Left lung (tissue), 10 donors: Measurements from ENCODE around the gene LDAH. TPM values are rescaled to one million over a fixed set of nuclear protein-coding genes. Genes with fewer than 3 reads are reported as not detected.

Experiments
- ATAC-seq: fragments of 200-7000 bp; cut with Tn5 transposase; one replicate; pipeline ENCODE4 v1.9.1; 2020; ENCODE audit warnings: moderate library complexity
- DNase-seq, 4 donors: peaks; one replicate each; pipeline ENCODE4 v3.0.0-alpha.2; 2013 to 2020
- H3K27ac ChIP-seq, 2 donors: fragments of 200-600 bp; sonication (generic) in 1 of 2; one replicate each; pipeline versions ENCODE4 v1.5.0 to v1.8.0; 2020 to 2021
- H3K27me3 ChIP-seq, 2 donors: fragments of 200-600 bp; sonication (generic) in 1 of 2; one replicate each; pipeline versions ENCODE4 v1.5.0 to v1.8.0; 2020 to 2021
- H3K36me3 ChIP-seq, 2 donors: fragments of 200-600 bp; sonication (generic) in 1 of 2; one replicate each; pipeline versions ENCODE4 v1.5.0 to v1.8.0; 2020 to 2021
- H3K4me1 ChIP-seq, 2 donors: fragments of 200-600 bp; one replicate each; pipeline ENCODE4 v1.8.0; 2021
- H3K4me3 ChIP-seq, 2 donors: fragments of 200-600 bp; sonication (generic) in 1 of 2; one replicate each; pipeline versions ENCODE4 v1.5.0 to v1.8.0; 2020 to 2021; ENCODE audit warnings: mild to moderate bottlenecking in 1 of 2
- H3K9me3 ChIP-seq, 2 donors: fragments of 200-600 bp; sonication (generic) in 1 of 2; one replicate each; pipeline versions ENCODE4 v1.5.0 to v1.8.0; 2020 to 2021
- CTCF ChIP-seq, 2 donors: fragments of 200-600 bp; sonication (generic) in 1 of 2; IDR thresholded peaks; one replicate each; pipeline versions ENCODE4 v1.5.0 to v1.8.0; 2021; ENCODE audit warnings: antibody characterized with exemption in 2 of 2
- intact Hi-C, 2 donors: fragments of 100-400 bp; cut with DNase I; formaldehyde crosslinking; loops; one replicate each; pipeline versions ENCODE4 v1.11.2 to v1.14.2; 2022
- polyA plus RNA-seq, 6 donors: library from polyadenylated mRNA; unstranded; fragments of 120-200 nt; gene quantifications; one replicate each; pipeline ENCODE4 v1.2.1, GENCODE V29; 2013; ENCODE audit not compliant: insufficient read length in 6 of 6
- total RNA-seq, 2 donors: library from RNA; stranded (reverse); fragmentation: NEBNext Ultra II Directional; extraction: Animal tissue kit (Norgen Biotek cat#: 25700); gene quantifications; one replicate each; pipeline ENCODE4 v1.2.1, GENCODE V29; 2021
- donor health status: DM: no; HTN: yes; CAD: no.
- donor health status: DM: no; HTN: no; CAD: no.

The LDAH gene
- total and polyA plus RNA-seq, 8 donors = 20.2 to 25.7 (median 22.3) TPM

GRCh38 chr2:20664431-20665242, 158.3 kb downstream of the LDAH start:
- H3K36me3 ChIP-seq = no peaks in the 10 kb centered on the region
- ATAC-seq (no peak), DNase-seq (peak in 1 of 4 donors; percentile 19)
- intact Hi-C loops = loop anchor here in 1 of 2 donors (10.0 kb wide), 1 partner anchor 460 kb away; the partner anchor contains the start of gene TDRD15
- H3K27me3 ChIP-seq = peaks cover 70 to 98% of the 10 kb centered on the region in 2 donors
- peaks cover 6 to 31% of the 10 kb centered on the region in 2 donors for H3K4me1 ChIP-seq
- no peak overlapping the region for H3K4me3 ChIP-seq
- no peaks in the 10 kb centered on the region for H3K9me3 ChIP-seq
- no peak for TF ChIP-seq CTCF (IDR thresholded peaks at IDR 0.05)
- H3K27ac ChIP-seq = no peak overlapping the region

- intact Hi-C loops = loop anchor here in 1 of 2 donors (10.0 kb wide), 1 partner anchor 461 kb away; the partner anchor contains the start of gene TDRD15
- no peaks in the 10 kb centered on the region for H3K9me3 ChIP-seq
- TF ChIP-seq CTCF (IDR thresholded peaks at IDR 0.05) = no peak
- H3K4me3 ChIP-seq = no peak overlapping the region
- peaks cover 6 to 26% of the 10 kb centered on the region in 2 donors for H3K4me1 ChIP-seq
- H3K36me3 ChIP-seq = no peaks in the 10 kb centered on the region
- ATAC-seq (no peak), DNase-seq (no peak)
- H3K27ac ChIP-seq = no peak overlapping the region
- H3K27me3 ChIP-seq = peaks cover 68 to 98% of the 10 kb centered on the region in 2 donors
Measured at GRCh38 chr2:20664071-20664390, 158.9 kb downstream of the LDAH start.

GRCh38 chr2:20663196-20664070, 159.5 kb downstream of the LDAH start:
- ATAC-seq = no peak
- Histone ChIP-seq H3K27ac (no peak overlapping the region), H3K36me3 (no peaks in the 10 kb centered on the region), H3K4me1 (peaks cover 6 to 26% of the 10 kb centered on the region in 2 donors), H3K9me3 (no peaks in the 10 kb centered on the region), H3K27me3 (peaks cover 62 to 97% of the 10 kb centered on the region in 2 donors), H3K4me3 (no peak overlapping the region)
- TF ChIP-seq CTCF (IDR thresholded peaks at IDR 0.05) = no peak
- intact Hi-C loops = loop anchor here in 1 of 2 donors (10.0 kb wide), 1 partner anchor 461 kb away; the partner anchor contains the start of gene TDRD15
- DNase-seq = peak in 1 of 4 donors; percentile 40

GRCh38 chr2:20662308-20662937, 160.5 kb downstream of the LDAH start:
- no peaks in the 10 kb centered on the region for H3K36me3 ChIP-seq
- no peaks in the 10 kb centered on the region for H3K9me3 ChIP-seq
- peak in 1 of 4 donors; percentile 11 for DNase-seq
- intact Hi-C loops = loop anchor here in 1 of 2 donors (10.0 kb wide), 1 partner anchor 462 kb away; the partner anchor contains the start of gene TDRD15
- H3K4me3 ChIP-seq = no peak overlapping the region
- TF ChIP-seq CTCF (IDR thresholded peaks at IDR 0.05) = no peak
- H3K27me3 ChIP-seq = peaks cover 52 to 87% of the 10 kb centered on the region in 2 donors
- H3K4me1 ChIP-seq = peaks cover 6 to 22% of the 10 kb centered on the region in 2 donors
- ATAC-seq = no peak
- no peak overlapping the region for H3K27ac ChIP-seq
